DMS79 (cell line): ENCODE results near the gene RANBP9.

Source experiments
- DNase-seq: peaks from one replicate; lab custom pipeline; 2025; lab: John Stamatoyannopoulos, UW

Gene RANBP9

DNA sequence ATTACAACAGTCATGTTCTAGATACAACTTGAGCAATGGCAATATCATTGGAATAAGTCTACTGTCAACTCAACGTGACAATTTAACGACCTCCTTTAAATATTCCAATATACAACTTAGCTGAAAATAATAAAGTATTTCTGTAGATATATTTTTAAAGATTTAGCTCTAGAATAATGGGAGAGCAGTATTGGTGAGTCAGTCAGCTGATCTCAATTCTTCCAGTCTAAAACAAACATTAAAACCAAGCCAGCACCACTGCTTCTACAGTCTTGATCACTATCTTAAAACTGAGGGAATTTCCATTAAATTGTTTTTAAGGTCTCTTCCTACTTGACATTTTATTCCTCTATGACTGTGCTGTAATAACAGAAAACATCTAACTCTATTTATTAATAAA lies 58.3 kb downstream of the RANBP9 start:
- DNase-seq: no peak

GRCh38 chr6:13649393-13649792 lies 62.2 kb downstream of the RANBP9 start:
- no peak for DNase-seq

- no peak for DNase-seq
These were observed 62.8 kb downstream of the RANBP9 start for GRCh38 chr6:13648850-13649249.

DNA sequence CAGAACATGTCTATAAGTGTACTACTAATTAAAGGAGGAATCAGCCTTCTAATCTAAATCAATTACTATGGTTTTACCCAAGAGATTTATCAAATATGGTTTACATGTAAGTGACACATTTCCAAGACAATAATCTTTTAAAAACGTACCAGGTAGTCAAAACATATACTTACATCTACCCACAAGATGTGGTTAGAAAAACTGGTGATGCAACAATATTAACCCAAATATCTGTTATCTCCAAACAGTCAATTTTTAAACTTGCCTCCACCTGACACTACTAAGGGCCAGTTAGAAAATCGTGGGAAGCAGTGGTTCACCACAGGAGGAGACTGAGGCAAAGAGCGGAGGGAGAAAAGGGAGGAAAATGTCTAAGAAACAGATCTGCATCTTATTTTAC lies 68.5 kb downstream of the RANBP9 start:
- DNase-seq: no peak

- no peak for DNase-seq
These were observed 70.3 kb downstream of the RANBP9 start for GRCh38 chr6:13641315-13641714.

DNA sequence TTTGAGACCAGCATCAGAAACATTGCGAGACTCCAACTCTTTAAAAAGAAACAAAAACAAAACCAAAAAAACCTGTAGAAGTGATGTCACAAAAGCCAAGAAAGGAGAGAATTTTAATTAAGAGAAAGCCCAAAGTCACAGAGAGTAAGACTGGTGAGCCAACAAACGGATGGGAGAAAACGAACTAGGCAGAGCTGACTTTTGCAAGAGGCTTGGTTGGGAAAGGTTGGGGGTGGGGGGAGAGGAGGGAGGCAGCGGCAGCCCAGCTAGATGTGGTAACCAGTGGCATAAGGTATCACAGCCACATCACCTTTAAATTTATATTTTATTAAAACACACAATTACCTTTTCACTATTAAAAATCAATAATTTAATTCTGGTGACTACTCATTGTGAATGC lies 73.0 kb downstream of the RANBP9 start:
- DNase-seq: no peak

- DNase-seq: no peak
These were observed 73.6 kb downstream of the RANBP9 start for GRCh38 chr6:13638014-13638413.

DNA sequence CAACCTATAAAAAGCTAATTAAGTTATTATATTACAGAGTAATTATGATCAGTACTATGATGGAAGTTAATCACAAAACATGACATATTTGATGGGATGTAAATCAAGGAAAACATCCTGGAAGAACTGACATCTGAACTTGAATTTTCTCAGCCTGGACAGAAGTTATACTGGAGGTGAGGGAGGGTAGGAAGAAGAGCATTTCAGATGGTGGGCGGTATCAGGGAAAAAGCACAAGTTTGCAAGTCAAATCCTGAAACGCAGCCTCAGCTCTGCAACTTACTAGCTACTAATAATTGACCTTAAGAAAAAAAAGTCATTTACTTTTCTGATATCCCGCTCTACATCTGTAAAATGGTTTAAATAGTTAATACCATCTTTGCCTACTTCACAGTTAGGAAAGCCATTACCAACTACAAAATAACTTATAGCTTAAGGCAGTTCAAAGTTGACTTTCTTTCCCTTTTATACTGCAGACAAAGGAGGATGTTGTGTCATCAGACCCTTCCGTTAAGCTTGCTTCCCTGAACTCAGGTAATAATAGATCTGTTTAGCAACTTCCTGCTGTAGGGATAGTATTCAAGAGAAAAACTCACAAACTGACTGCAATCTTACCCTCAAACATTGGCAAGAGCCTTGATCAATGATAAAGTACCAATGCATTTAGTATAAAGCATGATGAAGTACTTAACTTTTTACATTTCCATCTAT lies 75.5 kb downstream of the RANBP9 start:
- DNase-seq: no peak

DNA sequence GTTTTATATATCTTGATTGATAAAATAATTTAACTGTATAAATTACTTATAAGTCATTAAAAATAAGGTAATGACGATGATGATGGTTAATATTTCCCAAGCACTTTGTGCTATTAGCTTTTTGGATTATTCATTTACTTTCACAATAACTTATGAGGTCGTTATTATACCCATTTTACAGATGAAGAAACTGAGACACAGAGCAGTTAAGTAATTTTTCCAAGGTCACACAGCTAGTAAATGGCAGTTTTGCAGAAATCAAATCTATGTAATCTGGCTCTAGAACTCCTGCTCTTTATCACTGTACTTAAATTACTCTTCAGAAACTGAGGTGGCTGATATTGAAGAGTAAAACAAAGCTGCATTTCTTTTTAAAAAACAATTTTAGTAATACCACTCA lies 78.3 kb downstream of the RANBP9 start:
- no peak for DNase-seq

DNA sequence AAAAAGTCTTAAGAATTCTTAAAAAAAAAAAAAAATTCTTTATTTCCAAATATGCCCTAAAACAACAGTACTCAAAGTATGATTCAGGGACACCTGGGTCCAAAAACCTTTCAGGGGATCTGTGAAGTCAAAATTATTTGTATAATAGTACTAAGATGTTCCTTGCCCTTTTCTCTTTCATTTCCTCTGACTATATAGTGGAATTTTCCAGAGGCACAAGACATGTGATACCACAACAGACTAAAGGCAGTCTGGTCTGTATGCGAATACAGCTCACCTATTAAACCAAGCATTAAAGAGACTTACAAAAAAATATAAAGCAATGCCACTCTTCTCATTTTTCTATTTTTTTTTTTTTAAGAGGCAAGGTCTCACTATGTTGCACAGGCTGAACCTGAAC lies 81.1 kb downstream of the RANBP9 start:
- DNase-seq: no peak

- no peak for DNase-seq
These were observed 82.0 kb downstream of the RANBP9 start for GRCh38 chr6:13629459-13630116.

- no peak for DNase-seq
These were observed 86.8 kb downstream of the RANBP9 start for GRCh38 chr6:13624871-13625288.

GRCh38 chr6:13617066-13617465 lies 94.6 kb downstream of the RANBP9 start:
- DNase-seq: no peak

DNA sequence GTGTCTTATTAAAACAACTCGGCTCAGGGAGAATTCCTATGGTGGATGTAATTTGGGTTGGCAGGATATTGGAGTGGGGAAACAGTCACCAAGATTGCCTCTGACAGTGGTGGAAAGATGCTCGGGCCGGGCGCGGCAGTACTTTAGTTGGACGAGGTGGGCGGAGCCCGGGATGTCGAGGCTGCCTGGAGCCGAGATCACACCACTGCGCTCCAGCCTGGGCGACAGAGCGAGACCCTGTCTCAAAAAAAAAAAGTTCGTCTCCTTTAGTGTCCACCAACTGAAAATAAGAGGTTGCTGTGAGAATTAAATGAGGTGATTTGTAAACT lies 95.9 kb downstream of the RANBP9 start:
- no peak for DNase-seq

DNA sequence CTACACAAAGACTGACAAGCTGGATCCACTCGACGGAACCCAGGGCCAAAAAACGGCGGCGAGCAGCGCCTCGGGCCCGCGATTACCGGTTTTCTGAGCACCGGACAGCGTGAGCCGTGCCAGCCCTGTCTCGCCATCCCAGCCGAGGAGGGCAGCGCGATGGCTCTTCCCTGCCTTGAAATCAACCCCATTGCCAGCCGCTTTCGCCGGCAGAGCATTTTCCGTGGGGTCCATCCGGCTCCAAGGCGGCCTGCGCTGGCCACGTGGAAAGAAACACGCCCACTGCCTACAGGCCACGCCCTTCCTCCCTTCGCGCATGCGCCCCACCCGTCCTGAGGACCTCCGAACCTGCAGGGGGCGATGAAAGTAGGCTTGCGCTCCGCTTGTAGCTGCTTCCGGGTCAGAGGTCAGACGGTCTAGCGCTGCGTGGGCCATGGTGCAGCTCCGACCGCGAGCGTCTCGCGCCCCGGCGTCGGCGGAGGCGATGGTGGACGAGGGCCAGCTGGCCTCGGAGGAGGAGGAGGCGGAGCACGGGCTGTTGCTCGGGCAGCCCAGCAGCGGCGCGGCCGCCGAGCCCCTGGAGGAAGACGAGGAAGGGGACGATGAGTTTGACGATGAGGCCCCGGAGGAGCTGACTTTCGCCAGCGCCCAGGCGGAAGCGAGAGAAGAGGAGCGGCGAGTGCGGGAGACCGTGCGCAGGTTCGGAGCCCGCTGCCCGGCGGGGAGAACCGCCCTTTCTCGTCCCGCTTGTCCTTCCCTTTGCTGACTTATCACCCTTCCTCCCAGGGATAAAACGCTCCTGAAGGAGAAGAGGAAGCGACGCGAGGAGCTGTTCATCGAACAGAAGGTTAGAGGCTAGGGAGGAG lies 96.5 kb downstream of the RANBP9 start, which contains the start of gene NOL7:
NOL7 (plus strand) TSS at position 410 of the 866 bp plus-strand sequence; CDS start at position 434, 24 bp downstream.
- peak; percentile 73 for DNase-seq

DNA sequence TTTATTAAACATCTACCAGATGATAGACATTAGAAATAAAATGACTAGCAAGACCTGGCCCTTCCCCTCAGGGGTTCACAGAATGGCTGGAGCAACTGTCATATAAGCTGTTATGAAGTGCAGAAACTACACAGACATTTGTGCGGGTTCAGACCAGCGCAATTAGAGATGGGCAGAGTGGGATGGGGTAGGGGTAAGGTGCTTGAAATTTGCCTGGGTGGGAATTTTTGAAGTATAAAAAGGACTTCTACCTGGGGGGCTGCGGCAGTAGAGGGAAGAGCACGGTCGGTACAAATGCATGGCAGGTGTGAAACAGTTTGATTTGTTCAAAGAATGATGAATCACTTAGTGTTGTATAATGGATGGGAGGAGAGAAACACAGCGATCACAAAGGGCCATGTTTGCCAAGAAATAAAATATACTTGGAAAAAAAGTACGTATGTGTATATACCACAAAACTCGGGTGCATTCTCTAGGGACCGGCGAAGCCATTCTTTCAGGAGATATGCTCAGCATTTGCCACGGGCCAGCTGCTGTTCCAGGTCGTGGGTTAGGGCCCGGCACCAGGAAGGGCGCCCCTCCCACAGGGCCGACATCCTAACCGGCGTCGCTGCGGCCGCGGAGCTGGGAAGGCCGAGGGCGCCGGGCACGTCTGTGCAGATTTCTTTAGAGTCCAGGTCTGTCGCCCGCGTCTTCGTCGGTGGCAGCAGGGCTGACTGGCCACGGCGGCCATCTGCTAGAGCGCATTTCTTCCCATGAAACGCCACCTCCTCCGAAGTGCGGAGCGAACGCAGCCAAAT lies 97.3 kb downstream of the RANBP9 start:
- DNase-seq: no peak

DNA sequence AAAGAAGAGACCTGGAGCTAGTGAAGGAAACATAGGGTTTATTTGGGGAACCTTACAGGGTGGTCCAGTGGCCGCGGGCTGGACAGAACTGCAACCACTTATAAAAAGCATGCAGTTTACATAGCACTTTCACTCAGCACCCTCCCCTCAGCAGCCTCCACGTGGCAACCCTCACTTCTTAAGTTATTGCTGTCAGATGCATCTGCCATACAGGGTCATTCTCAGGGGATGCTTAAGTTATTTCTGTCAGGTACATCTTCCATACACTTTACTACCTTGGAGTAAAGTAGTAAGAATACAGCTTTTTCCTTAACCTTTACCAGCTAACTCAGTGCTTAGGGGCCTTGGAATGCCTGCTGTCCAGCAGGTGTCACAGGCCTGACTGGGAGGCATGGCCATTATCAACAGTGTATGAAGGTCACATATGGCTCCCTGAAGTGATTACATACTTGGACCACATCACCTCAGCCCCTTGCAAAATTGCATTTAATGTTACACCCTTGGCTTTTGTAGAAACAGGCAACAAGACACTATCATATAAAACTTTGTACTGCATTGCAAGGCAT lies 98.5 kb downstream of the RANBP9 start:
- no peak for DNase-seq

- DNase-seq: no peak
These were observed 99.9 kb downstream of the RANBP9 start for GRCh38 chr6:13611715-13612114.

- no peak for DNase-seq
These were observed 106.0 kb downstream of the RANBP9 start for GRCh38 chr6:13605634-13606033.

GRCh38 chr6:13604546-13605416 lies 106.9 kb downstream of the RANBP9 start:
- DNase-seq: no peak

- no peak for DNase-seq
These were observed 107.5 kb downstream of the RANBP9 start for GRCh38 chr6:13604135-13604534.
